Body of pancreas (tissue), 4 donors: Measurements from ENCODE around the gene PPIL1. TPM values are rescaled to one million over a fixed set of nuclear protein-coding genes. Genes with fewer than 3 reads are reported as not detected.

Experiments
- ATAC-seq: fragments of 150-250 bp; one replicate; pipeline ENCODE4 v1.9.1; 2016
- DNase-seq, 4 donors: peaks; one replicate each; pipeline ENCODE4 v3.0.0-alpha.2; 2019
- H3K27ac ChIP-seq, 4 donors: fragments of 200-600 bp; sonication (generic); 1 replicate in 3 of 4; 2 replicates in 1 of 4; pipeline versions ENCODE4 v1.5.1 to v1.6.1; 2016 to 2019; ENCODE audit warnings: mild to moderate bottlenecking in 1 of 4, mixed read lengths in 1 of 4, moderate library complexity in 1 of 4
- H3K27me3 ChIP-seq, 2 donors: fragments of 200-600 bp; sonication (generic); one replicate each; pipeline ENCODE4 v1.6.0; 2016; ENCODE audit warnings: mild to moderate bottlenecking in 1 of 2
- H3K36me3 ChIP-seq, 2 donors: fragments of 200-600 bp; sonication (generic); replicated peaks in 1 of 2; 2 replicates each; pipeline ENCODE4 v1.5.1; 2016; ENCODE audit warnings: low read depth in 2 of 2; ENCODE audit not compliant: insufficient read depth in 1 of 2
- H3K4me1 ChIP-seq: fragments of 200-600 bp; sonication (generic); one replicate; pipeline ENCODE4 v1.6.0; 2016
- H3K4me3 ChIP-seq, 2 donors: fragments of 200-600 bp; sonication (generic); 1 replicate in 1 of 2; 2 replicates in 1 of 2; pipeline ENCODE4 v1.5.1; 2016 to 2019
- H3K9me3 ChIP-seq, 3 donors: fragments of 200-600 bp; sonication (generic); 1 replicate in 2 of 3; 2 replicates in 1 of 3; pipeline ENCODE4 v1.5.1; 2016
- CTCF ChIP-seq, 7 experiments: fragments of 450-650 bp in 4 of 7; fragments of 200-600 bp in 3 of 7; sonication (generic) in 3 of 7; IDR thresholded peaks; one replicate each; pipeline ENCODE4 v1.5.1; 2016 to 2019; ENCODE audit warnings: antibody characterized with exemption in 7 of 7
- POLR2A ChIP-seq, 3 donors: fragments of 450-650 bp; IDR thresholded peaks; one replicate each; pipeline ENCODE4 v1.6.1; 2016; ENCODE audit warnings: antibody characterized with exemption in 3 of 3, mild to moderate bottlenecking in 2 of 3
- WGBS, 2 donors: methylation state at CpG; one replicate each; pipeline ENCODE4 v1.1.5; 2017; 5-methylcytosine and 5-hydroxymethylcytosine counted together
- intact Hi-C: fragments of 100-400 bp; cut with DNase I; formaldehyde crosslinking; loops from one replicate; pipeline ENCODE4 v1.15.1; 2023
- total RNA-seq, 2 donors: library from RNA; depleted of rRNA; stranded (reverse); fragments of >200 nt; gene quantifications; one replicate each; pipeline ENCODE4 v1.1.0, GENCODE V29; 2016

PPIL1 gene
- total RNA-seq, 2 donors from 2014 or later, result 5.9 to 6.5 TPM

- H3K27me3 ChIP-seq, result no peaks in the 10 kb centered on the region
- ATAC-seq (no peak), DNase-seq (no peak)
- H3K27ac ChIP-seq, result no peak overlapping the region
- H3K9me3 ChIP-seq, result no peaks in the 10 kb centered on the region
- TF ChIP-seq CTCF (IDR thresholded peaks at IDR 0.05) (no peak), POLR2A (IDR thresholded peaks at IDR 0.05) (no peak)
- H3K36me3 ChIP-seq, result no peaks in the 10 kb centered on the region
- 94 to 98% methylated on average over 4 of the region's 4 CpGs for WGBS, 2 donors
- intact Hi-C loops, result no loop called here
- no peak overlapping the region for H3K4me3 ChIP-seq
- peaks cover 16% of the 10 kb centered on the region for H3K4me1 ChIP-seq
These were observed 27.5 kb downstream of the PPIL1 start for GRCh38 chr6:36847152-36847551.

GRCh38 chr6:36845233-36845632, 29.4 kb downstream of the PPIL1 start:
- H3K4me1 ChIP-seq, result peaks cover 25% of the 10 kb centered on the region
- DNase-seq, result no peak
- no peak overlapping the region for H3K27ac ChIP-seq
- intact Hi-C loops, result no loop called here
- WGBS, 2 donors, result 71 to 95% methylated on average over 4 of the region's 4 CpGs
- H3K36me3 ChIP-seq, result no peaks in the 10 kb centered on the region
- H3K4me3 ChIP-seq, result no peak overlapping the region
- ATAC-seq, result no peak
- TF ChIP-seq CTCF (IDR thresholded peaks at IDR 0.05) (no peak), POLR2A (IDR thresholded peaks at IDR 0.05) (no peak)
- H3K9me3 ChIP-seq, result no peaks in the 10 kb centered on the region
- H3K27me3 ChIP-seq, result no peaks in the 10 kb centered on the region

- ATAC-seq (no peak), DNase-seq (no peak)
- peaks cover 32% of the 10 kb centered on the region for H3K4me1 ChIP-seq
These were observed 30.1 kb downstream of the PPIL1 start for GRCh38 chr6:36844232-36845170.

GRCh38 chr6:36843170-36843569, 31.4 kb downstream of the PPIL1 start:
- ATAC-seq (no peak), DNase-seq (no peak)
- 90 to 98% methylated on average over 4 of the region's 4 CpGs for WGBS, 2 donors
- H3K4me3 ChIP-seq, result no peak overlapping the region
- H3K27ac ChIP-seq, result no peak overlapping the region
- H3K9me3 ChIP-seq, result no peaks in the 10 kb centered on the region
- no peaks in the 10 kb centered on the region for H3K27me3 ChIP-seq
- H3K4me1 ChIP-seq, result peaks cover 24% of the 10 kb centered on the region
- TF ChIP-seq POLR2A (IDR thresholded peaks at IDR 0.05), result no peak
- TF ChIP-seq CTCF (IDR thresholded peaks at IDR 0.05), result no peak
- H3K36me3 ChIP-seq, result no peaks in the 10 kb centered on the region
- intact Hi-C loops, result no loop called here

More at GRCh38 chr6:36844232-36845170, 30.1 kb downstream of the PPIL1 start:
- Histone ChIP-seq H3K36me3 (no peaks in the 10 kb centered on the region), H3K9me3 (no peaks in the 10 kb centered on the region), H3K27ac (no peak overlapping the region), H3K27me3 (no peaks in the 10 kb centered on the region), H3K4me3 (no peak overlapping the region)
- no peak for TF ChIP-seq CTCF (IDR thresholded peaks at IDR 0.05)
- WGBS, 2 donors, result 75 to 80% methylated on average over 18 to 19 of the region's 19 CpGs
- intact Hi-C loops, result no loop called here

- intact Hi-C loops, result no loop called here
- ATAC-seq, result no peak
- WGBS, 2 donors, result 79 to 88% methylated on average over 2 of the region's 2 CpGs
These were observed 32.8 kb downstream of the PPIL1 start for GRCh38 chr6:36841756-36842155.

More at GRCh38 chr6:36841756-36842155, 32.8 kb downstream of the PPIL1 start:
- Histone ChIP-seq H3K9me3 (no peaks in the 10 kb centered on the region), H3K4me3 (no peak overlapping the region), H3K36me3 (no peaks in the 10 kb centered on the region), H3K4me1 (peaks cover 21% of the 10 kb centered on the region), H3K27ac (no peak overlapping the region), H3K27me3 (no peaks in the 10 kb centered on the region)
- DNase-seq, result no peak
- TF ChIP-seq CTCF (IDR thresholded peaks at IDR 0.05) (no peak), POLR2A (IDR thresholded peaks at IDR 0.05) (no peak)
